Lower leg skin (tissue), 4 donors: ENCODE results near the gene DKC1. TPM values are rescaled to one million over a fixed set of nuclear protein-coding genes. Genes with fewer than 3 reads are reported as not detected.
A peak's percentile ranks its signal among the peaks of the same experiment; 100 is the strongest.

ENCODE experiments used
- DNase-seq, 2 donors: peaks; one replicate each; pipeline ENCODE4 v3.0.0-alpha.2; 2019; ENCODE audit warnings: low spot score in 2 of 2
- H3K4me3 ChIP-seq: fragments of 200-600 bp; sonication (generic); 2 replicates; pipeline ENCODE4 v1.5.1; 2017; ENCODE audit warnings: mild to moderate bottlenecking, low read depth; ENCODE audit not compliant: poor library complexity, severe bottlenecking
- CTCF ChIP-seq, 3 donors: fragments of 450-650 bp; IDR thresholded peaks; one replicate each; pipeline ENCODE4 v1.5.1; 2016; ENCODE audit warnings: antibody characterized with exemption in 3 of 3, mild to moderate bottlenecking in 3 of 3, moderate library complexity in 2 of 3
- POLR2A ChIP-seq, 2 donors: fragments of 450-650 bp; IDR thresholded peaks; one replicate each; pipeline ENCODE4 v1.6.1; 2016 to 2017; ENCODE audit warnings: antibody characterized with exemption in 2 of 2, mild to moderate bottlenecking in 1 of 2, moderate library complexity in 1 of 2
- WGBS, 2 donors: methylation state at CpG; one replicate each; pipeline ENCODE4 v1.1.5; 2018; 5-methylcytosine and 5-hydroxymethylcytosine counted together
- intact Hi-C: fragments of 100-400 bp; cut with DNase I; formaldehyde crosslinking; loops from one replicate; pipeline ENCODE4 v1.15.0; 2023; ENCODE audit warnings: low total_unique reads
- total RNA-seq, 4 donors: library from RNA; depleted of rRNA; stranded (reverse); fragments of >200 nt; gene quantifications; one replicate each; pipeline ENCODE4 v1.1.0, GENCODE V29; 2016

The DKC1 gene
- total RNA-seq, 4 donors from 2014 or later, result 25.8 to 33.9 (median 29.3) TPM

DNA sequence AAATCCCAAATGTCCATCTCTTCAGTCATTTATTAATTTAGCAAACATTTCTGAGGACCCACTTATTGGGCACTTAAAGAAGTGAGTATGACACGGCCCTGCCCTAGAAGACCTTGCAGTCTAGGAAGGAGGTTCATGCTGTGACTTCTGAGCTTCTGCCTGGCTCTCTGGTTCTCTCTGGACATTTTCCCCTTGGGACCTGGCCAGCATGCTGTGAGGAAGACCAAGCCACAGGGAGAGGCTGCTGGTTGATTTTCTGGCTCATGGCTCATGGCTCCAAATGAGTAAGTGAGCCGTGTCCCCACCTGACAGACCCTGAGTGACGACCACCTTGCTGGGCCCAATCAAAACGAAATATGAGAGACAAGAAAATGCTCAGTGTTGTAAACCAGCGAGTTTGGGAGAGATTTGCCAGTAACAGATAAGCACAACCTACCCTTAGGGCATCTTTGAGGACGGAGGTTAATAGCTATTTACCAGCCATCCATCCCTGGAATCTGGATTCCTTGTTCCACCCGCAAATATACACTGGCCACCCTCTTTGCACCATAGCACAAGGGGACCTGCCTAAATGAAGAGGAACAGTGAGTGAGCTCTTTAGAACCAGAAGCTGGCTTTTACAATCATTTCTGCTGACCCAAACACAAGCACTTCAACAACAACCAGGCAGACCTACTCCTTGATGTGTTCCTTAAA, 41.7 kb downstream of the DKC1 start:
- TF ChIP-seq CTCF (IDR thresholded peaks at IDR 0.05) (no peak), POLR2A (IDR thresholded peaks at IDR 0.05) (no peak)
- intact Hi-C loops, result no loop called here
- DNase-seq, result no peak
- H3K4me3 ChIP-seq, result peak overlapping the region; percentile 43
- 27 to 44% methylated on average over 7 of the region's 7 CpGs for WGBS, 2 donors

DNA sequence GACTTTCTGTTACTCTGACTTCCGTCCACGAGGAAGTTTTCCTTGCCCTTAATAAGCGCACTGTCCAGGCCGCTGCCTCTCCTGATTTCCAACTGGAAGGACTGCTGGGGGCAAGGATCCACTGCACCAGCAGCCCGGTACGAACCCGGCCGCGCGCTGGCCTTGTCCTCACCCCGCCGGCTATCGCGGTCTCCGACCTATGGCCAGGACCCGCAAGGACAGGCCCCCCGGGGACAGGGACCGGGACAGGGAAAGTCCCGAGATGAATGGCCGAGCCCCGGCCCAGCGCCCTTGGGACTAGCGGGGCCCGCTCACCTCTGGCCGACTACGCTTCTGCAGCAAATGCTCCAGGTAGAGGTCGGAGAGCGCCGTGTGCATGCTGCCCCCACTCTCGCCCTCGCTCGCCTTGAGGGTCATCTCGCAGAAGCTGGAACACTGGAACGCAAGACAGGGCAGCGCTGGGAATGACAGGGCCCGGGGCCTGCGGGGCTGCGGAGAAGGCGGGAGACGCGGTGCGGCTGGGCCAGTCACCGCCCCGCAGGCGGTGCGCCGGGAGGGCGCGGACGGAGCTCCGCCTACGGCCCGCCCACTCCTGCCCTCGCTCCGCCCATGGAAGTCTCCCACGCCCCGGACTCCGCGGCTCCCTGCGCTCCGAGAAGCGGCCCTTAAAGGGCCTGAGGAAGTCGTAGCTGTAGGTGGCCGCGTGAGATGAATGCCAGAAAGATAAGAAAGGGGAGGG, 42.5 kb downstream of the DKC1 start, which contains the start of gene MPP1:
MPP1 (minus strand) TSS at position 529 of the 739 bp plus-strand sequence; CDS start at position 417, 112 bp downstream.
- peak within 1 kb of the TSS; percentile 43 for H3K4me3 ChIP-seq
- peak; percentile 47 to 93 for DNase-seq
- TF ChIP-seq POLR2A (IDR thresholded peaks at IDR 0.05) (no peak), CTCF (IDR thresholded peaks at IDR 0.05) (no peak)
- 0 to 42% methylated on average over 6 to 63 of the region's 65 CpGs for whole genome bisulfite sequencing, 2 donors
- intact Hi-C loops, result no loop called here

GRCh38 chrX:154805696-154806091, 43.0 kb downstream of the DKC1 start:
- intact Hi-C loops, result no loop called here
- TF ChIP-seq POLR2A (IDR thresholded peaks at IDR 0.05) (no peak), CTCF (IDR thresholded peaks at IDR 0.05) (no peak)
- DNase-seq, result no peak
- 5 to 41% methylated on average over 6 to 13 of the region's 13 CpGs for WGBS, 2 donors
- no peak overlapping the region for H3K4me3 ChIP-seq

GRCh38 chrX:154806837-154807501, 44.3 kb downstream of the DKC1 start:
- intact Hi-C loops, result no loop called here
- WGBS, 2 donors, result 93 to 94% methylated on average over 5 of the region's 5 CpGs
- TF ChIP-seq CTCF (IDR thresholded peaks at IDR 0.05), result no peak

DNA sequence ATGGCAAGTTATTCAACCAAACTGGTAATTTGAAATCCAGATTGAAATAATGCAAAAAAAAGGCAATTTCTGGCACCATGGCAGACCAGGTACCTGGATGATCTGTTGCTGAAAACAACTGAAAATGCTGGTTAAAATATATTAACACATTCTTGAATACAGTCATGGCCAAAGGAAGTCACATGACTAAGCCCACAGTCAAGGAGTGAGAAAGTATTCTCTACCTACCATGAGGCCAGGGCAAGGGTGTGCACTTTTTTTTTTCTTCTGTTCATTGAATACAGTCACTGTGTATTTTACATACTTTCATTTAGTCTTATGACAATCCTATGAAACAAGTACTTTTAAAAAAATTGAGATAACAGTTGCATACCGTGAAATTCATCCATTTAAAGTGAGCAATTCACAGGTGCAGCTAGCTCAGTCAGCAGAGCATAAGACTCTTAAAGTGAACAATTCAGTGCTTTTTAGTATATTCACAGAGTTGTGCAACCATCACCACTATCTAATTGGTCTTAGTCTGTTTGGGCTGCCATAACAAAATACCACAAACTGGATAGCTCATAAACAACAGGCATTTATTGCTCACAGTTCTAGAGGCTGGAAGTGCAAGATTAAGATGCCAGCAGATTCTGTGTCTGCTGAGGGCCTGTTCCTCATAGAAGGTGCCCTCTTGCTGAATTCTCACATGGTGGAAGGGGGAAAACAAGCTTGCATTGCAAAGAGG, 47.4 kb downstream of the DKC1 start:
- H3K4me3 ChIP-seq, result no peak overlapping the region
- WGBS, 2 donors, result 75 to 88% methylated on average over 1 of the region's 1 CpG
- no peak for TF ChIP-seq CTCF (IDR thresholded peaks at IDR 0.05)
- TF ChIP-seq POLR2A (IDR thresholded peaks at IDR 0.05), result no peak
- no peak for DNase-seq
- intact Hi-C loops, result no loop called here

More at GRCh38 chrX:154806837-154807501, 44.3 kb downstream of the DKC1 start:
- H3K4me3 ChIP-seq, result no peak overlapping the region
- DNase-seq, result no peak
